H1 (cell line): ENCODE data around the gene DNAJB1. TPM values are rescaled to one million over a fixed set of nuclear protein-coding genes. Genes with fewer than 3 reads are reported as not detected.

Source experiments
- BACH1 ChIP-seq: IDR thresholded peaks from 2 replicates; pipeline ENCODE4 v1.6.1; 2012; ENCODE audit warnings: low read length, improper control_type of control experiment
- CBX5 ChIP-seq: fragments of 300-800, 300-1000 bp; sonication (generic); IDR thresholded peaks from 2 replicates; pipeline ENCODE4 v1.7.1; 2016; ENCODE audit warnings: antibody characterized with exemption, low read length, low read depth
- CHD1 ChIP-seq: IDR thresholded peaks from 2 replicates; pipeline ENCODE4 v1.6.1; 2012; ENCODE audit warnings: low read depth, low read length, improper control_type of control experiment
- GABPA ChIP-seq: IDR thresholded peaks from 2 replicates; pipeline ENCODE4 v1.6.1; 2011; ENCODE audit warnings: mild to moderate bottlenecking, low read length, moderate library complexity, borderline replicate concordance; ENCODE audit not compliant: insufficient read depth
- HDAC6 ChIP-seq: IDR thresholded peaks from one replicate; pipeline ENCODE4 v1.7.1; 2012; ENCODE audit warnings: low read depth, mild to moderate bottlenecking, inconsistent platforms, low read length, moderate library complexity
- KDM4A ChIP-seq: IDR thresholded peaks from one replicate; pipeline ENCODE4 v1.7.1; 2012; ENCODE audit warnings: low read depth, mild to moderate bottlenecking, moderate library complexity, low read length, inconsistent platforms; ENCODE audit not compliant: severe bottlenecking
- PHF8 ChIP-seq: fragments of 200-600 bp; sonication (generic); conservative IDR thresholded peaks from 2 replicates; pipeline ENCODE4 v1.7.1; 2012; ENCODE audit warnings: low read depth, mild to moderate bottlenecking, inconsistent platforms, low read length, moderate library complexity
- POLR2AphosphoS5 ChIP-seq: IDR thresholded peaks from 2 replicates; pipeline ENCODE4 v1.6.1; 2011; ENCODE audit warnings: low read depth, low read length
- RAD21 ChIP-seq, 2 experiments: IDR thresholded peaks in 1 of 2; conservative IDR thresholded peaks in 1 of 2; 2 replicates each; pipeline ENCODE4 v1.6.1; 2011; ENCODE audit warnings: low read depth in 2 of 2, low read length in 2 of 2, improper control_type of control experiment in 1 of 2, inconsistent platforms in 1 of 2, mild to moderate bottlenecking in 1 of 2, moderate library complexity in 1 of 2
- SP2 ChIP-seq: IDR thresholded peaks from 2 replicates; pipeline ENCODE4 v1.6.1; 2012; ENCODE audit warnings: mild to moderate bottlenecking, low read length, inconsistent platforms
- TAF7 ChIP-seq: optimal IDR thresholded peaks from 2 replicates; pipeline ENCODE3; 2011; ENCODE audit warnings: low read depth, mild to moderate bottlenecking, inconsistent platforms, low read length, moderate library complexity, borderline replicate concordance
- TBP ChIP-seq: IDR thresholded peaks from 2 replicates; pipeline ENCODE4 v1.6.1; 2011; ENCODE audit warnings: low read depth, low read length, improper control_type of control experiment
- polyA plus RNA-seq, 7 experiments: library from polyadenylated mRNA; depleted of rRNA in 3 of 7; stranded (reverse) in 5 of 7; unstranded in 2 of 7; fragments of >200 nt in 5 of 7; fragments of 200-250 nt in 2 of 7; gene quantifications; 1 replicate in 5 of 7; 2 replicates in 1 of 7; 4 replicates in 1 of 7; pipeline versions ENCODE4 v1.2.1 to v1.2.3, GENCODE V29; 2011 to 2013; ENCODE audit warnings: missing spikeins in 2 of 7, mixed read lengths in 2 of 7
- total RNA-seq: library from RNA; stranded (reverse); fragmentation: NEBNext Ultra II Directional; extraction: Animal tissue kit (Norgen Biotek cat#: 25700); gene quantifications from 2 replicates; pipeline ENCODE4 v1.2.1, GENCODE V29; 2021
- TF ChIP-seq, protein P1 (sequence below): IDR thresholded peaks from 2 replicates; pipeline ENCODE4 v1.6.1; 2012; ENCODE audit warnings: low read length, inconsistent platforms

DNAJB1 gene
- total and polyA plus RNA-seq, 2 of the 8 experiments (the other 6 are each of a cell fraction or from before 2014, with no cell fraction given): 62.9 to 64.3 TPM

GRCh38 chr19:14472202-14472938, 45.8 kb downstream of the DNAJB1 start (continued):
- TF ChIP-seq PHF8 (peak; percentile 76), GABPA (peak; percentile 47; the same call in 1 of the 2 replicates), HDAC6 (no peak), TBP (peak; percentile 28; the same call in 1 of the 2 replicates), TAF7 (peak; percentile 72), BACH1 (peak; percentile 58; the same call in 1 of the 2 replicates), CHD1 (no peak), POLR2AphosphoS5 (no peak; the same call in 1 of the 2 replicates), RAD21 (IDR thresholded peaks at IDR 0.05 in 1 of 2, conservative IDR thresholded peaks at IDR 0.05 in 1 of 2; ENCODE audit: low read depth in 2 of 2, low read length in 2 of 2) (peak; percentile 30 to 56; a peak in 3 of 4 replicates), KDM4A (peak; percentile 75), CBX5 (no peak), SP2 (no peak)
- TF ChIP-seq, protein P1, sequence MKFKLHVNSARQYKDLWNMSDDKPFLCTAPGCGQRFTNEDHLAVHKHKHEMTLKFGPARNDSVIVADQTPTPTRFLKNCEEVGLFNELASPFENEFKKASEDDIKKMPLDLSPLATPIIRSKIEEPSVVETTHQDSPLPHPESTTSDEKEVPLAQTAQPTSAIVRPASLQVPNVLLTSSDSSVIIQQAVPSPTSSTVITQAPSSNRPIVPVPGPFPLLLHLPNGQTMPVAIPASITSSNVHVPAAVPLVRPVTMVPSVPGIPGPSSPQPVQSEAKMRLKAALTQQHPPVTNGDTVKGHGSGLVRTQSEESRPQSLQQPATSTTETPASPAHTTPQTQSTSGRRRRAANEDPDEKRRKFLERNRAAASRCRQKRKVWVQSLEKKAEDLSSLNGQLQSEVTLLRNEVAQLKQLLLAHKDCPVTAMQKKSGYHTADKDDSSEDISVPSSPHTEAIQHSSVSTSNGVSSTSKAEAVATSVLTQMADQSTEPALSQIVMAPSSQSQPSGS: 0 out of 2 replicates have a peak, but pooled peaks have one; percentile 54
